ENCODE results near the gene ZNF609. TPM values are rescaled to one million over a fixed set of nuclear protein-coding genes. Genes with fewer than 3 reads are reported as not detected.

The ZNF609 gene
- total and polyA plus RNA-seq, 2 of the 13 experiments (the other 11 are each of a cell fraction or from before 2014, with no cell fraction given), result 8.9 to 9.9 TPM

DNA sequence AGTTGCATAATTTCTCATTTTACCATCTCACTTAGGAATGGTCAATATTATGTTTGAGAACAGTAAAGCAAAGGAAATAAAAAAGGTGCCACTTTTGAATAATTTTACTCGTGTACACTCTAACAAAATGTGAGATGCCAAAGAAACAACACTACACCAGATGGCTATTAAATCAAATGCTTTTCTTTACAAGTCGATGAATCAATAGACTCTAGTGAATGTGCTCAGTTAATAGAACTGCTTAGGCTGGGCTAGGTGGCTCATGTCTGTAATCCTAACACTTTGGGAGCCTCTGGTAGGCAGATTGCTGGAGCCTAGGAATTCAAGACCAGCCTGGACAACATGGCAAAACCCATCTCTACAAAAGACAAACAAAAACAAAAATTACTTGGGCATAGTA is 87.9 kb downstream of the ZNF609 start:
- 0 out of 5 replicates have a peak, but pooled peaks cover 0 to 1% of the 10 kb centered on the region in 2 experiments for H3K36me3 ChIP-seq (replicated peaks in 1 of 2; ENCODE audit: control insufficient read depth in 1 of 2, insufficient read depth in 2 of 2, low read length in 2 of 2)
- H3K4me1 ChIP-seq (ENCODE audit: insufficient read depth, low read length), result peaks cover 32% of the 10 kb centered on the region
- H3K9ac ChIP-seq (ENCODE audit: insufficient read depth, low read depth, low read length), result no peak overlapping the region
- no peaks in the 10 kb centered on the region for H3K27me3 ChIP-seq (ENCODE audit: control insufficient read depth in 1 of 2, insufficient read depth in 2 of 2, low read length in 2 of 2)
- H3K4me3 ChIP-seq (replicated peaks in 1 of 3; ENCODE audit: insufficient read depth in 1 of 3, low read depth in 2 of 3, low read length in 3 of 3), result no peak overlapping the region
- no peak for DNase-seq (ENCODE audit: low spot score)
- POLR2A ChIA-PET, result no interaction called here
- H4K20me1 ChIP-seq (ENCODE audit: insufficient read depth, low read length), result 0 out of 2 replicates have a peak, but pooled peaks cover 3% of the 10 kb centered on the region
- H3K27ac ChIP-seq (ENCODE audit: extremely low read length, insufficient read depth, low read length), result no peak overlapping the region
- CTCF ChIA-PET (ENCODE audit: low intra/inter-chr PET ratio, low total read pairs), result no interaction called here
- no peaks in the 10 kb centered on the region for H3K9me3 ChIP-seq (ENCODE audit: low read length)
- peak; percentile 34 for FAIRE-seq
- WGBS (ENCODE audit: low lambda C conversion rate), result 54% methylated on average over 2 of the region's 2 CpGs
- no peak overlapping the region for H2AFZ ChIP-seq (ENCODE audit: low read length)
- in situ Hi-C loops (cut with HindIII; ENCODE audit: extremely low pct_ligation_motif_present, low pct_unique_long_range_greater_than_20kb) (no loop called here), intact Hi-C loops (cut with micrococcal nuclease; ENCODE audit: unreplicated experiment) (no loop called here)
- ATAC-seq, result no peak
- H3K4me2 ChIP-seq (ENCODE audit: low read depth, low read length), result no peak overlapping the region
- peaks cover 33% of the 10 kb centered on the region for H3K79me2 ChIP-seq (ENCODE audit: insufficient read depth, low read length)
- no TSS peak for BruUV-seq (replicated peaks)
- TF ChIP-seq, protein P1, sequence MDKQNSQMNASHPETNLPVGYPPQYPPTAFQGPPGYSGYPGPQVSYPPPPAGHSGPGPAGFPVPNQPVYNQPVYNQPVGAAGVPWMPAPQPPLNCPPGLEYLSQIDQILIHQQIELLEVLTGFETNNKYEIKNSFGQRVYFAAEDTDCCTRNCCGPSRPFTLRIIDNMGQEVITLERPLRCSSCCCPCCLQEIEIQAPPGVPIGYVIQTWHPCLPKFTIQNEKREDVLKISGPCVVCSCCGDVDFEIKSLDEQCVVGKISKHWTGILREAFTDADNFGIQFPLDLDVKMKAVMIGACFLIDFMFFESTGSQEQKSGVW (CRISPR knock-in tag; IDR thresholded peaks at IDR 0.05; ENCODE audit: borderline replicate concordance), result no peak
- TF ChIP-seq EP300 (IDR thresholded peaks at IDR 0.05; ENCODE audit: low read depth in 2 of 2, low read length in 2 of 2) (no peak), EP300 (CRISPR knock-in tag; IDR thresholded peaks at IDR 0.05; ENCODE audit: borderline replicate concordance) (no peak), ZNF556 (CRISPR knock-in tag; IDR thresholded peaks at IDR 0.05; ENCODE audit: borderline replicate concordance) (no peak), ZNF7 (CRISPR knock-in tag; IDR thresholded peaks at IDR 0.05) (no peak), MYNN (CRISPR knock-in tag; IDR thresholded peaks at IDR 0.05; ENCODE audit: low read depth) (no peak), ZNF17 (CRISPR knock-in tag; IDR thresholded peaks at IDR 0.05) (no peak)
- TF ChIP-seq, protein P2, sequence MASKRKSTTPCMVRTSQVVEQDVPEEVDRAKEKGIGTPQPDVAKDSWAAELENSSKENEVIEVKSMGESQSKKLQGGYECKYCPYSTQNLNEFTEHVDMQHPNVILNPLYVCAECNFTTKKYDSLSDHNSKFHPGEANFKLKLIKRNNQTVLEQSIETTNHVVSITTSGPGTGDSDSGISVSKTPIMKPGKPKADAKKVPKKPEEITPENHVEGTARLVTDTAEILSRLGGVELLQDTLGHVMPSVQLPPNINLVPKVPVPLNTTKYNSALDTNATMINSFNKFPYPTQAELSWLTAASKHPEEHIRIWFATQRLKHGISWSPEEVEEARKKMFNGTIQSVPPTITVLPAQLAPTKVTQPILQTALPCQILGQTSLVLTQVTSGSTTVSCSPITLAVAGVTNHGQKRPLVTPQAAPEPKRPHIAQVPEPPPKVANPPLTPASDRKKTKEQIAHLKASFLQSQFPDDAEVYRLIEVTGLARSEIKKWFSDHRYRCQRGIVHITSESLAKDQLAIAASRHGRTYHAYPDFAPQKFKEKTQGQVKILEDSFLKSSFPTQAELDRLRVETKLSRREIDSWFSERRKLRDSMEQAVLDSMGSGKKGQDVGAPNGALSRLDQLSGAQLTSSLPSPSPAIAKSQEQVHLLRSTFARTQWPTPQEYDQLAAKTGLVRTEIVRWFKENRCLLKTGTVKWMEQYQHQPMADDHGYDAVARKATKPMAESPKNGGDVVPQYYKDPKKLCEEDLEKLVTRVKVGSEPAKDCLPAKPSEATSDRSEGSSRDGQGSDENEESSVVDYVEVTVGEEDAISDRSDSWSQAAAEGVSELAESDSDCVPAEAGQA (IDR thresholded peaks at IDR 0.05; ENCODE audit: low read depth), result no peak
- TF ChIP-seq, protein P2 (CRISPR knock-in tag; IDR thresholded peaks at IDR 0.05; ENCODE audit: borderline replicate concordance), result no peak
- TF ChIP-seq, protein P3, sequence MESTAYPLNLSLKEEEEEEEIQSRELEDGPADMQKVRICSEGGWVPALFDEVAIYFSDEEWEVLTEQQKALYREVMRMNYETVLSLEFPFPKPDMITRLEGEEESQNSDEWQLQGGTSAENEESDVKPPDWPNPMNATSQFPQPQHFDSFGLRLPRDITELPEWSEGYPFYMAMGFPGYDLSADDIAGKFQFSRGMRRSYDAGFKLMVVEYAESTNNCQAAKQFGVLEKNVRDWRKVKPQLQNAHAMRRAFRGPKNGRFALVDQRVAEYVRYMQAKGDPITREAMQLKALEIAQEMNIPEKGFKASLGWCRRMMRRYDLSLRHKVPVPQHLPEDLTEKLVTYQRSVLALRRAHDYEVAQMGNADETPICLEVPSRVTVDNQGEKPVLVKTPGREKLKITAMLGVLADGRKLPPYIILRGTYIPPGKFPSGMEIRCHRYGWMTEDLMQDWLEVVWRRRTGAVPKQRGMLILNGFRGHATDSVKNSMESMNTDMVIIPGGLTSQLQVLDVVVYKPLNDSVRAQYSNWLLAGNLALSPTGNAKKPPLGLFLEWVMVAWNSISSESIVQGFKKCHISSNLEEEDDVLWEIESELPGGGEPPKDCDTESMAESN (CRISPR knock-in tag; conservative IDR thresholded peaks at IDR 0.05), result no peak
- TF ChIP-seq, protein P4, sequence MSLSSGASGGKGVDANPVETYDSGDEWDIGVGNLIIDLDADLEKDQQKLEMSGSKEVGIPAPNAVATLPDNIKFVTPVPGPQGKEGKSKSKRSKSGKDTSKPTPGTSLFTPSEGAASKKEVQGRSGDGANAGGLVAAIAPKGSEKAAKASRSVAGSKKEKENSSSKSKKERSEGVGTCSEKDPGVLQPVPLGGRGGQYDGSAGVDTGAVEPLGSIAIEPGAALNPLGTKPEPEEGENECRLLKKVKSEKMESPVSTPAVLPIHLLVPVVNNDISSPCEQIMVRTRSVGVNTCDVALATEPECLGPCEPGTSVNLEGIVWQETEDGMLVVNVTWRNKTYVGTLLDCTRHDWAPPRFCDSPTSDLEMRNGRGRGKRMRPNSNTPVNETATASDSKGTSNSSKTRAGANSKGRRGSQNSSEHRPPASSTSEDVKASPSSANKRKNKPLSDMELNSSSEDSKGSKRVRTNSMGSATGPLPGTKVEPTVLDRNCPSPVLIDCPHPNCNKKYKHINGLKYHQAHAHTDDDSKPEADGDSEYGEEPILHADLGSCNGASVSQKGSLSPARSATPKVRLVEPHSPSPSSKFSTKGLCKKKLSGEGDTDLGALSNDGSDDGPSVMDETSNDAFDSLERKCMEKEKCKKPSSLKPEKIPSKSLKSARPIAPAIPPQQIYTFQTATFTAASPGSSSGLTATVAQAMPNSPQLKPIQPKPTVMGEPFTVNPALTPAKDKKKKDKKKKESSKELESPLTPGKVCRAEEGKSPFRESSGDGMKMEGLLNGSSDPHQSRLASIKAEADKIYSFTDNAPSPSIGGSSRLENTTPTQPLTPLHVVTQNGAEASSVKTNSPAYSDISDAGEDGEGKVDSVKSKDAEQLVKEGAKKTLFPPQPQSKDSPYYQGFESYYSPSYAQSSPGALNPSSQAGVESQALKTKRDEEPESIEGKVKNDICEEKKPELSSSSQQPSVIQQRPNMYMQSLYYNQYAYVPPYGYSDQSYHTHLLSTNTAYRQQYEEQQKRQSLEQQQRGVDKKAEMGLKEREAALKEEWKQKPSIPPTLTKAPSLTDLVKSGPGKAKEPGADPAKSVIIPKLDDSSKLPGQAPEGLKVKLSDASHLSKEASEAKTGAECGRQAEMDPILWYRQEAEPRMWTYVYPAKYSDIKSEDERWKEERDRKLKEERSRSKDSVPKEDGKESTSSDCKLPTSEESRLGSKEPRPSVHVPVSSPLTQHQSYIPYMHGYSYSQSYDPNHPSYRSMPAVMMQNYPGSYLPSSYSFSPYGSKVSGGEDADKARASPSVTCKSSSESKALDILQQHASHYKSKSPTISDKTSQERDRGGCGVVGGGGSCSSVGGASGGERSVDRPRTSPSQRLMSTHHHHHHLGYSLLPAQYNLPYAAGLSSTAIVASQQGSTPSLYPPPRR (CRISPR knock-in tag; IDR thresholded peaks at IDR 0.05; ENCODE audit: borderline replicate concordance), result no peak
